Measurements from ENCODE around the gene GMPPA.

The GMPPA gene

DNA sequence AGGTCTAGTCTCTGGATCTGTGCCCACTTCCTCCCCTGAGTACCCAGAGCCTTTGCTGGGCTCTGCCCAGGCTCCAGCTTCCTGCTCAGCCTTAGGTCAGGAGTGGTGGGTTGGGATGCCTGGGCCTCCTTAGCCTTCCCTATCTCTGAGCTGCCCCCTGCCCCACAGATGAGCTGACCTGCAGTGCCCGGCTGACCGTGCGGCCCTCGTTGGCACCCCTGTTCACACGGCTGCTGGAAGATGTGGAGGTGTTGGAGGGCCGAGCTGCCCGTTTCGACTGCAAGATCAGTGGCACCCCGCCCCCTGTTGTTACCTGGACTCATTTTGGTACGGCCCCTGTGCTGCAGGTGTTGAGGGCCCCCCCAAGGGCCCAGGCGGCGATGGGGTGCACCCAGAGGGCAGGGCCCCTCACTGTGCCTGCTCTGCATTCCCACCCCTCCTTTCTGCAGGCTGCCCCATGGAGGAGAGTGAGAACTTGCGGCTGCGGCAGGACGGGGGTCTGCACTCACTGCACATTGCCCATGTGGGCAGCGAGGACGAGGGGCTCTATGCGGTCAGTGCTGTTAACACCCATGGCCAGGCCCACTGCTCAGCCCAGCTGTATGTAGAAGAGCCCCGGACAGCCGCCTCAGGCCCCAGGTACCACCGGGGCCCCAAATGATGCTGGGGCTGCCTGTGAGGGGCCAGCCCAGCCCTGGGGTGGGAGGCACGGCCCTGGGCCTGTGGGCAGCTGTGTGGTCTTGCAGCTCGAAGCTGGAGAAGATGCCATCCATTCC, 30.1 kb upstream of the GMPPA start:
- DNase-seq, result no peak

- no peak for DNase-seq
Observed at GRCh38 chr2:219469186-219469724, 29.4 kb upstream of the GMPPA start.

- no peak for DNase-seq
Observed at GRCh38 chr2:219470429-219470828, 28.3 kb upstream of the GMPPA start.

DNA sequence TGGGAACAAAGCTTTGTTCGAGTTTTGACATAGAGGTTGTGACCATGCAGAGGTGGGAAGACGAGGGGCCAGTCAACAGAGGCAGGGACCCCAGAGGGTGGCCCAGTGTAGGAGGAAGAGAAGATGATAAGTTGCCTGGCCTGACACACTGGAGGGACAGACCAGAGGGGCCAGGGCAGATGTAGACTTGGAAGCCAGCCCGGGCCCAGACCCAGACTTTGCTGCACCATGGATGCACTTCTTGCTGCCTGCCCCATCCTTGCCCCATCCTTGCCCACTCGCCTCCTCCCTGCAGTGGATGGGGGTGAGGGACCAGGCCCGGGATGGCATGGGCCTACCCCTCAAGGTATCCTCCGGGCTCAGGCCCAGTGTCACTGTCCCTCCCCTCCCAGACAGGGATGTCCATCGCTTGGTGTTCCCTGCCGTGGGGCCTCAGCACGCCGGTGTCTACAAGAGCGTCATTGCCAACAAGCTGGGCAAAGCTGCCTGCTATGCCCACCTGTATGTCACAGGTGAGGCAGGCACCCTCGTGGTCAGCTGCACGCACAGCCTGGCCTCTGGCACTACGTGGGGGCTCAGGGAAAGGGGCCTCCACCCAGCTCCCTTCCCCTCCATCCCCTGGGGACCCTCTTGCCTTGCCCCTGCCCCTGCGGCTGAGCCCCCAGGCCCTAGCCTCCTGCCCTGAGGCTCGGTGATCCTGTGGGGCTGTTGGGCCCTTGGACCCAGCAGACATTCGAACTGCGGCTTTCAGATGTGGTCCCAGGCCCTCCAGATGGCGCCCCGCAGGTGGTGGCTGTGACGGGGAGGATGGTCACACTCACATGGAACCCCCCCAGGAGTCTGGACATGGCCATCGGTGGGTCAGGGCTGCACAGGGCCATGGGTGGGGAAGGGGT, 27.0 kb upstream of the GMPPA start:
- DNase-seq, result no peak

DNA sequence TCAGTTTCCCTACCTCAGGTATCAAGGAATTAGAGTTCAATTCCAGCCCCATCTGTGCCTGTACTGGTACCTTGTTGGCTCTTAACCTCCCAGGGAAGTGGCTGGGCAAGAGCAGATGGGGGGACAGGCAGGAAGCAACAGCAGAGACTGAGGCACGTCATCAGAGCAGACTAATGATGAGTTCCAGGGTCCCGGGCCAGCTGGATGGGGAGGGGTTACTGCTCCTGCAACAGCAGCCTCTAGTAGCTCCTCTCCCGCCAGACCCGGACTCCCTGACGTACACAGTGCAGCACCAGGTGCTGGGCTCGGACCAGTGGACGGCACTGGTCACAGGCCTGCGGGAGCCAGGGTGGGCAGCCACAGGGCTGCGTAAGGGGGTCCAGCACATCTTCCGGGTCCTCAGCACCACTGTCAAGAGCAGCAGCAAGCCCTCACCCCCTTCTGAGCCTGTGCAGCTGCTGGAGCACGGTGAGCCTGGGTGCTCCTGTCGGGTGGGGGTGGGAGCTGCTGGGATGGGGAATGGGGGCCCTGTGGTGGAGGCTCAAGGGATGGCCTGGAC, 26.0 kb upstream of the GMPPA start:
- DNase-seq, result no peak

DNA sequence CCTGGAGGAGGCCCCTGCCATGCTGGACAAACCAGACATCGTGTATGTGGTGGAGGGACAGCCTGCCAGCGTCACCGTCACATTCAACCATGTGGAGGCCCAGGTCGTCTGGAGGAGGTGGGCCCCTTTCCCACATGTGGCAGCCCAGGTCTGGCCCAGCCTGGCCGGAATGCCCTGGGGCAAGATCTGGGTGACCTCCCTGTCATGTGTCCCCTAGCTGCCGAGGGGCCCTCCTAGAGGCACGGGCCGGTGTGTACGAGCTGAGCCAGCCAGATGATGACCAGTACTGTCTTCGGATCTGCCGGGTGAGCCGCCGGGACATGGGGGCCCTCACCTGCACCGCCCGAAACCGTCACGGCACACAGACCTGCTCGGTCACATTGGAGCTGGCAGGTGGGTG, 25.2 kb upstream of the GMPPA start:
- DNase-seq, result no peak

DNA sequence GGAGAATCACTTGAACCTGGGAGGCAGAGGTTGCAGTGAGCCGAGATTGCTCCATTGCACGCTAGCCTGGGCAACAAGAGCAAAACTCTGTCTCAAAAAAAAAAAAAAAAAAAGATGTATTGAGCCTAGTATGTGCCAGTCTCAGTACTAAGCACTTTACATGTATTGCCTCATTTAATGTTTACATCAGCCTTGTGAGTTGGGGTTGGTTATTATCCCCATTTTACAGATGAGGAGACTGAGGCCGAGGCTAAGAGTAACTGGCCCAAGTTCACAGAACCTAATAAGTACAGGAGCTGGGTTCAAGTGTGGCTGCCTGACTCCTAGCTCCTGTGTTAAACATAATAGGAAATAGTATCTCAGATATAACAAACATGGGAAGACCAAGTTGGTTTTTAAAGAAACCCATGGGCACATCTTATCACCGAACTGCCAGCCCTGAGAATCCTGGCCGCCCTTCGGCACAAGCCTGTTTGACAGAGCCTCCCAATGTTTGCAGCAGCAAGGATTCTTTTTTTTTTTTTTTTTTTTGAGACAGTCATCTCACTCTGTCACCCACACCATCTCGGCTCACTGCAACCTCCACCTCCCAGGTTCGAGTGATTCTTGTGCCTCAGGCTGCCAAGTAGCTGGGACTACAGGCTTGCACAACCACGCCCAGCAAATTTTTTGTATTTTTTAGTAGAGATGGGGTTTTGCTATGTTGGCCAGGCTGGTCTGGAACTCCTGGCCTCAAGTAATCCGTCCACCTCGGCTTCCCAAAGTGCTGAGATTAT, 24.2 kb upstream of the GMPPA start:
- DNase-seq, result no peak

- DNase-seq, result no peak
Observed at GRCh38 chr2:219475278-219475677, 23.4 kb upstream of the GMPPA start.

GRCh38 chr2:219475697-219476651, 22.7 kb upstream of the GMPPA start:
- peak in 1 of 2 experiments; percentile 19 for DNase-seq

DNA sequence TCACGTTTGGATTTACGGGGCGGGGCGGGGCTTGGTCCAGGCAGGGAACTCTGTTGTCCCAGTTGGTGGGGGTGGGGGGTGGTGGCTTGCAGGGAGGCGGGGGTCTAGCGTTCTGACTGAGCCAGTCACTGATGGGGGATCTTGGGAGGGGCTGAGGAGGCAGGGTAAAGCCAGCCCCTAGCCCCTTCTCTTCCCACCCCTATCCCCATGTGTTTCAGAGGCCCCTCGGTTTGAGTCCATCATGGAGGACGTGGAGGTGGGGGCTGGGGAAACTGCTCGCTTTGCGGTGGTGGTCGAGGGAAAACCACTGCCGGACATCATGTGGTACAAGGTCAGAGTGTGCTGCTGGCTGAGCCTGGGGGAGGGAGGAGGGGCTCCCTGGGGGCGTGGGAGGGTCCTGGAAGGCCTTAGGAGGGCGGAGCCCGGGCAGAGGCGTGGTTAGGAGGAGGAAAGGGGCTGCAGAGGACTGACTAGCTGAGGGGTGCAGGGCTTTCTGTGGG, 22.0 kb upstream of the GMPPA start:
- DNase-seq, result no peak

DNA sequence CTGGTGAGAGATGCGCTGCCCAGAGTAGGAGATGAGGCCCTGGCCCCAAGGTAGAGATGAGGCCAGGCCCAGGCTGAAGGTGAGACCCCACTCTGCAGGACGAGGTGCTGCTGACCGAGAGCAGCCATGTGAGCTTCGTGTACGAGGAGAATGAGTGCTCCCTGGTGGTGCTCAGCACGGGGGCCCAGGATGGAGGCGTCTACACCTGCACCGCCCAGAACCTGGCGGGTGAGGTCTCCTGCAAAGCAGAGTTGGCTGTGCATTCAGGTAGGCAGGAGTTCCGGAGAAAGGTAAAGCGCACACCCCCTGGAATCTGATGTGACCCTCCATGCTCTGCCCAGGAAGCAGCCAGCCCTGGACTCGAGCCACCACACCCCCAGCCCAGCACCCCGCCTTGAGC, 21.5 kb upstream of the GMPPA start:
- no peak for DNase-seq

DNA sequence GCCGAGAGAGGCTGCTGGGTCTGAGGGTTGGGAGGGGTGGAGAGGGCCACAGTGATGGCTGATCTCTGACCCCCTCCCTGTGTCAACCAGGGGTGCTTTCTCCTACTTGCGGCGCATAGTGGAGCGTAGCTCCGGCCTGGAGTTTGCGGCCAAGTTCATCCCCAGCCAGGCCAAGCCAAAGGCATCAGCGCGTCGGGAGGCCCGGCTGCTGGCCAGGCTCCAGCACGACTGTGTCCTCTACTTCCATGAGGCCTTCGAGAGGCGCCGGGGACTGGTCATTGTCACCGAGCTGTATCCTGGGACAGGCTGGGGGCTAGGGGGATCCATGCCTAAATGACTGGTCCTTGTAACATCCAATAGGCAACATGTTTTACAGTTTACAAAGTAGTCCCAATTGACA, 20.9 kb upstream of the GMPPA start:
- no peak for DNase-seq

- no peak for DNase-seq
Observed at GRCh38 chr2:219478916-219479315, 19.8 kb upstream of the GMPPA start.

- no peak for DNase-seq
Observed at GRCh38 chr2:219480004-219480403, 18.7 kb upstream of the GMPPA start.

DNA sequence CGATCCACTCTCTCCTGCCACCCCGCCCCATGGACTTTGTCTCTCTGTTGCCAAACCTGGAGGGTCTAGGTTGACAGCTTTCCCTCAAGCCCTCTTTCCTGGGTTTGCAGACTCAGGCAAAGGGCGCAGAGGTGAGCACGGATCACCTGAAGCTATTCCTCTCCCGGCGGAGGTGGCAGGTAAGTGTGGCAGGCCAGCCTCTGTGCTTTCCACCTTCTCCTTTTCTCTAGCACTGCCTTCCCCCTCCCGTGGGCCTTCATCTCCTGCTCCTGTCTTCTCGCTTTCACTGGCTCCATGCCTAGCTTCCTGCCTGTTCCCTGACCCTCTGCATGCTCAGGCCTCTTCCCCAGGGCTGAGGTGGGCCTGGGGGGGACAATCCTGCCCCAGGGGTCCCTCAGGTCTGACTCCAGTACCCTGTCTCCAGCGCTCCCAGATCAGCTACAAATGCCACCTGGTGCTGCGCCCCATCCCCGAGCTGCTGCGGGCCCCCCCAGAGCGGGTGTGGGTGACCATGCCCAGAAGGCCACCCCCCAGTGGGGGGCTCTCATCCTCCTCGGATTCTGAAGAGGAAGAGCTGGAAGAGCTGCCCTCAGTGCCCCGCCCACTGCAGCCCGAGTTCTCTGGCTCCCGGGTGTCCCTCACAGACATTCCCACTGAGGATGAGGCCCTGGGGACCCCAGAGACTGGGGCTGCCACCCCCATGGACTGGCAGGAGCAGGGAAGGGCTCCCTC, 15.9 kb upstream of the GMPPA start:
- DNase-seq, result no peak

DNA sequence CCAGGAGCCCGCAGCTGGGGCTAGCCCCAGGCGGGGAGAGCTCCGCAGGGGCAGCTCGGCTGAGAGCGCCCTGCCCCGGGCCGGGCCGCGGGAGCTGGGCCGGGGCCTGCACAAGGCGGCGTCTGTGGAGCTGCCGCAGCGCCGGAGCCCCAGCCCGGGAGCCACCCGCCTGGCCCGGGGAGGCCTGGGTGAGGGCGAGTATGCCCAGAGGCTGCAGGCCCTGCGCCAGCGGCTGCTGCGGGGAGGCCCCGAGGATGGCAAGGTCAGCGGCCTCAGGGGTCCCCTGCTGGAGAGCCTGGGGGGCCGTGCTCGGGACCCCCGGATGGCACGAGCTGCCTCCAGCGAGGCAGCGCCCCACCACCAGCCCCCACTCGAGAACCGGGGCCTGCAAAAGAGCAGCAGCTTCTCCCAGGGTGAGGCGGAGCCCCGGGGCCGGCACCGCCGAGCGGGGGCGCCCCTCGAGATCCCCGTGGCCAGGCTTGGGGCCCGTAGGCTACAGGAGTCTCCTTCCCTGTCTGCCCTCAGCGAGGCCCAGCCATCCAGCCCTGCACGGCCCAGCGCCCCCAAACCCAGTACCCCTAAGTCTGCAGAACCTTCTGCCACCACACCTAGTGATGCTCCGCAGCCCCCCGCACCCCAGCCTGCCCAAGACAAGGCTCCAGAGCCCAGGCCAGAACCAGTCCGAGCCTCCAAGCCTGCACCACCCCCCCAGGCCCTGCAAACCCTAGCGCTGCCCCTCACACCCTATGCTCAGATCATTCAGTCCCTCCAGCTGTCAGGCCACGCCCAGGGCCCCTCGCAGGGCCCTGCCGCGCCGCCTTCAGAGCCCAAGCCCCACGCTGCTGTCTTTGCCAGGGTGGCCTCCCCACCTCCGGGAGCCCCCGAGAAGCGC, 15.0 kb upstream of the GMPPA start:
- DNase-seq, result no peak

DNA sequence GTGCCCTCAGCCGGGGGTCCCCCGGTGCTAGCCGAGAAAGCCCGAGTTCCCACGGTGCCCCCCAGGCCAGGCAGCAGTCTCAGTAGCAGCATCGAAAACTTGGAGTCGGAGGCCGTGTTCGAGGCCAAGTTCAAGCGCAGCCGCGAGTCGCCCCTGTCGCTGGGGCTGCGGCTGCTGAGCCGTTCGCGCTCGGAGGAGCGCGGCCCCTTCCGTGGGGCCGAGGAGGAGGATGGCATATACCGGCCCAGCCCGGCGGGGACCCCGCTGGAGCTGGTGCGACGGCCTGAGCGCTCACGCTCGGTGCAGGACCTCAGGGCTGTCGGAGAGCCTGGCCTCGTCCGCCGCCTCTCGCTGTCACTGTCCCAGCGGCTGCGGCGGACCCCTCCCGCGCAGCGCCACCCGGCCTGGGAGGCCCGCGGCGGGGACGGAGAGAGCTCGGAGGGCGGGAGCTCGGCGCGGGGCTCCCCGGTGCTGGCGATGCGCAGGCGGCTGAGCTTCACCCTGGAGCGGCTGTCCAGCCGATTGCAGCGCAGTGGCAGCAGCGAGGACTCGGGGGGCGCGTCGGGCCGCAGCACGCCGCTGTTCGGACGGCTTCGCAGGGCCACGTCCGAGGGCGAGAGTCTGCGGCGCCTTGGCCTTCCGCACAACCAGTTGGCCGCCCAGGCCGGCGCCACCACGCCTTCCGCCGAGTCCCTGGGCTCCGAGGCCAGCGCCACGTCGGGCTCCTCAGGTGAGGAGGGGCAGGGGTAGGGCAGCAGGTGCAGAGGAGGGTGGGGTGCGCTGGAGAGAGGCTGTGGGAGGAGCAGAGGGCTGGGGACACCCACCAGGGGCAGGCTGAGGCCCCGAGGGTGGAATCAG, 14.1 kb upstream of the GMPPA start:
- no peak for DNase-seq

GRCh38 chr2:219485201-219485580, 13.5 kb upstream of the GMPPA start:
- DNase-seq, result no peak
